Activated naive CD4-positive, alpha-beta T cell treated with anti-CD3 and anti-CD28 coated beads, Interleukin-2, amount 10 ng/mL, durations not matched to agents 7 days and 5 days (primary cell): Measurements from ENCODE around the gene ARID3A.

ENCODE experiments used
- CTCF ChIA-PET: fragments of 350-600 bp; sonication (Branson Sonifier 250); formaldehyde crosslinking; loops from one replicate; lab custom pipeline; 2021; ENCODE audit warnings: antibody characterized with exemption; lab: Charles Lee
- DNase-seq: peaks from one replicate; pipeline ENCODE4 v3.0.0-alpha.2; 2020
- H3K27ac Mint-ChIP-seq: one replicate; pipeline ENCODE4 v1.8.0; 2021; ENCODE audit warnings: mild to moderate bottlenecking, moderate library complexity, mixed read lengths
- H3K27me3 Mint-ChIP-seq: one replicate; pipeline ENCODE4 v1.8.0; 2021; ENCODE audit warnings: mild to moderate bottlenecking, mixed read lengths
- H3K36me3 Mint-ChIP-seq: one replicate; pipeline ENCODE4 v1.8.0; 2021; ENCODE audit warnings: mixed read lengths
- H3K4me1 Mint-ChIP-seq: one replicate; pipeline ENCODE4 v1.8.0; 2021; ENCODE audit warnings: mixed read lengths
- H3K4me3 Mint-ChIP-seq: one replicate; pipeline ENCODE4 v1.8.0; 2021; ENCODE audit warnings: mild to moderate bottlenecking, moderate library complexity, mixed read lengths
- H3K9me3 Mint-ChIP-seq: one replicate; pipeline ENCODE4 v1.8.0; 2021; ENCODE audit warnings: mixed read lengths

The ARID3A gene

DNA sequence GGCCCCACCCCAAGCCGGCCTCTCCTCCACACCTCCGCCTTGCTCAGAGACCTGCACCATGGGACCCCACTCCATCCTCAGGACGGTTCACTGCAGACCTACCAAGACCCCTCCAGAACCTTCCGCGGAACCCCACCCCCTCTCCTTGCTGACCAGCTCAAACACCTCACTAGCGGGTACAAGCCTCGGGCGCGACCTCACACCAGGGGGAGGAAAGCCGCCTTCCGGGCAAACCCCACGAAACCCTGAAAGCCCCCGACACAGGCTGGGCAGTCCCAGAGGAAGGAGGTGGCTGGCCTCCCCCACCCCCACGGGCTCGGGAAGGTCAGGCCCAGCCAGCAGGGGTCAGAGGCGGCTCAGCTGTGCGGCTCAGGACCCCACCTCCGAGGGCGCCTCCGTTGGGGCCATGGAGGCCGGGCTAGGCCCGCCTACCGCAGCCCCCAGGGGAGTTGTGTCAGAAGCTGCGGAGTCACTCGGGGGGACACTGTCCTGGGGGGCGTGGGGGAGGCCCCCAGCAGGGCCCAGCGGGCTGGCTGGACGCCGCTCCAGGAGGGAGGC is 84.2 kb downstream of the ARID3A start:
- CTCF ChIA-PET = no interaction called here
- H3K4me1 Mint-ChIP-seq = peaks cover 2% of the 10 kb centered on the region

DNA sequence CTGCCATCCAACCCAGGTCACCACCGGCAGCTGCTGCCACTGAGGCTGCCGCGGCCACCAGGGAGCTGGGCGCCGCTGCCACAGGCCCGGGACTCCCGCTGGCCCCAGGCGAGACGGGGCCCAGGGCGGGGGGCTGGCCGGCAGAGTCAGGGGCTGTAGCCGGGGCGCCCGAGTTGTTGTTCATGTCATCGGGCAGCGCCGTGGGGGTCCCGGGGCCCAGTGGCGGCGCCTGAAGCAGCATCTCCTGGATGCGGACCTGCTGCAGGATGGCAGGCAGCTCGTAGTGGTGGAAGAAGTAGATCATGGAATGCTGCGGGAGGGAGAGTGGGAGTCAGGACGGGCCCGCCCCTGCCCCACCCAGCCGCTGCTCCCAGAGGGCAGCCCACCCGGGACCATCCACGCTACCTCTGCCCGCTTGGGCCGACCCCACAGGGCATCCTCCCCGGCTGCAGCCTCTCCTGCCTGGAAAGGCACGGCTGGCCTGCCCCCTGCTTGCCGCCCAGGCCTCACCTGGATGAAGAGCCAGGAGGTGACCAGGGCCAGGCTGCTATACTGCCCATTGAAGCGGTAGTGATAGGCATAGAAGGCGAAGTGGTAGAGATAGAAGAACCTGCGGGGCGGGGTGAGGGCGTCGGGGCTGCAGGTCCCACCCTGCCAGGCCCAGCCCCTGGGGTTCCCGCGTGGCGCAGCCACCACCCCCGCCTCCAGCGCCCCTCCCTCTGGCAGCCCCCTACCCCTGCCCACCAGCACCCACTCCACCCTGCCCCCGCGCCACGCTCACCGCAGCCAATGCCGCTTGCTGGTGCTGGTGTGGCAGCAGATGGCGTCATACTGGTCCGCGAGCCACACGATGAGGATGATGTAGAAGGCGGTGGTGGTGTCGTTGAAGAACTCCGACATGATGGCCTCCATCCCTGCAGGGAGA is 85.0 kb downstream of the ARID3A start:
- Mint-ChIP-seq H3K4me3 (no peak overlapping the region), H3K9me3 (no peaks in the 10 kb centered on the region), H3K4me1 (peaks cover 2% of the 10 kb centered on the region), H3K36me3 (peaks cover 9% of the 10 kb centered on the region), H3K27me3 (no peaks in the 10 kb centered on the region), H3K27ac (no peak overlapping the region)
- DNase-seq = no peak
- CTCF ChIA-PET = no interaction called here

More for the DNA sequence above, 84.2 kb downstream of the ARID3A start:
- Mint-ChIP-seq H3K27ac (no peak overlapping the region), H3K4me3 (no peak overlapping the region), H3K27me3 (peaks cover 3% of the 10 kb centered on the region), H3K9me3 (no peaks in the 10 kb centered on the region), H3K36me3 (peaks cover 10% of the 10 kb centered on the region)
- no peak for DNase-seq

DNA sequence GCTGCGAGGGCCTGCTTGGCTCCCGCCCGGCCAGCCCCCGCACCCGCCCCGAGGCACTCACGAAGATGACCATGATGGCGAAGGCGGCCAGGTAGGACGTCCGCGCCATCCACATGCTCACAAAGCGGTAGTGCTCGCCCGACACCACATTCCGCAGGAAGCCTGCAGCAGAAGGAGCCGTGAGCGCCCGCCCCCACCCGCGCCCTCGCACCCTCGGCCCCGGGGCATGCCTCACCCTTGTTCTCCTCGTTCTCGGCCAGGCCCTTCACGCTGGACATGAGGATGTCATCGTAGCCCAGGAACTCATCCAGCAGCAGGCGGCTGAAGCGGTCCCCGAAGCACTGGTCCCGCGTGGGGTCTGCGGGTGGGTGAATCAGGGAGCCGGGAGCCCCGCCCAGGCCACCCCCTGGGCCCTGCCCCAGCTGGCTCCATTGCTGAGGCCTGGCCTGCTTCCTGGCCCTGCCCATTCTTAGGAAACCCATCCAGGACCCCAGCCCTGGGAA is 86.0 kb downstream of the ARID3A start:
- H3K4me3 Mint-ChIP-seq = no peak overlapping the region
- CTCF ChIA-PET = no interaction called here
- H3K36me3 Mint-ChIP-seq = peaks cover 10% of the 10 kb centered on the region
- peaks cover 6% of the 10 kb centered on the region for H3K4me1 Mint-ChIP-seq
- no peak overlapping the region for H3K27ac Mint-ChIP-seq
- H3K27me3 Mint-ChIP-seq = no peaks in the 10 kb centered on the region
- DNase-seq = no peak
- H3K9me3 Mint-ChIP-seq = no peaks in the 10 kb centered on the region

DNA sequence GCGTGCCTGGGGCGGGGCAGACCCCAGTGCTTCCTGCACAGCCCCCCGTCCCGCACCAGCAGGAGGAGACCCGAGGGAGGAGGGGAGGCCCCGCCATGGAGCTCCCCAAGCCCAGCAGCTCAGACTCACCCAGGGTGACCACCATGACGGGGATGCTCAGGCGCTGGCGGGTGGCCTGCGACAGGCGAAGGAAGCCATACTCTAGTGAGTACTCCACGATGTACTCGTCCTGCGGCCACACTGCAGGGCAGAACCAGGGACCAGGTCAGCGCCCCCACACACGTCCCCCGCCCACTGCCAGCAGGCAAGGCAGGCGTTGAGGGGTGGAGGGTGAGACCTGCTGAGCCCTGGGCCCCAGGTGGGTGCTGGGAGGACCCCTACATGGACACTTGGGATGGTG is 86.5 kb downstream of the ARID3A start:
- Mint-ChIP-seq H3K4me3 (no peak overlapping the region), H3K27ac (no peak overlapping the region), H3K36me3 (peaks cover 12% of the 10 kb centered on the region), H3K4me1 (peaks cover 11% of the 10 kb centered on the region), H3K27me3 (no peaks in the 10 kb centered on the region), H3K9me3 (no peaks in the 10 kb centered on the region)
- CTCF ChIA-PET = no interaction called here
- DNase-seq = no peak

DNA sequence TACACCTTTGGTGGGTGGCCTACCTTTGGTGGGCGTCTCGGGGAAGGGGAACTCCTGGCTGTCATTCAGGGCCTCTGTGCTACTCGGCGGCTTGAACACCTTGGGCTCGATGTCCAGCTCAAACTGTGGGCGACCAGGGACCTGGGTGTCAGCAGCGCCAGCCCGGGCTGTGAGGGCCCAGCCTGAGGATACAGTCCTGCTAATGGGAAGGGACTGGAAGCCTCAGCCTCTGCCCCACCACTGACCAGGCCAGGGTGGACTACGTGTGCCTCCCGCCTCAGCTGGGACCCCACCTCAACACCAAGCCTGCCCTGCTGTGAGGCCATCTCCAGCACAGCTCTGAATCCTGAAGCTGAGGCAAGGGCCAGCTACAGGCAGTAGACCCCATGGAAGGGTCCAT is 87.4 kb downstream of the ARID3A start:
- peaks cover 13% of the 10 kb centered on the region for H3K36me3 Mint-ChIP-seq
- H3K9me3 Mint-ChIP-seq = no peaks in the 10 kb centered on the region
- peaks cover 18% of the 10 kb centered on the region for H3K4me1 Mint-ChIP-seq
- H3K27ac Mint-ChIP-seq = no peak overlapping the region
- no peak overlapping the region for H3K4me3 Mint-ChIP-seq
- no peaks in the 10 kb centered on the region for H3K27me3 Mint-ChIP-seq
- CTCF ChIA-PET = no interaction called here
- DNase-seq = no peak

DNA sequence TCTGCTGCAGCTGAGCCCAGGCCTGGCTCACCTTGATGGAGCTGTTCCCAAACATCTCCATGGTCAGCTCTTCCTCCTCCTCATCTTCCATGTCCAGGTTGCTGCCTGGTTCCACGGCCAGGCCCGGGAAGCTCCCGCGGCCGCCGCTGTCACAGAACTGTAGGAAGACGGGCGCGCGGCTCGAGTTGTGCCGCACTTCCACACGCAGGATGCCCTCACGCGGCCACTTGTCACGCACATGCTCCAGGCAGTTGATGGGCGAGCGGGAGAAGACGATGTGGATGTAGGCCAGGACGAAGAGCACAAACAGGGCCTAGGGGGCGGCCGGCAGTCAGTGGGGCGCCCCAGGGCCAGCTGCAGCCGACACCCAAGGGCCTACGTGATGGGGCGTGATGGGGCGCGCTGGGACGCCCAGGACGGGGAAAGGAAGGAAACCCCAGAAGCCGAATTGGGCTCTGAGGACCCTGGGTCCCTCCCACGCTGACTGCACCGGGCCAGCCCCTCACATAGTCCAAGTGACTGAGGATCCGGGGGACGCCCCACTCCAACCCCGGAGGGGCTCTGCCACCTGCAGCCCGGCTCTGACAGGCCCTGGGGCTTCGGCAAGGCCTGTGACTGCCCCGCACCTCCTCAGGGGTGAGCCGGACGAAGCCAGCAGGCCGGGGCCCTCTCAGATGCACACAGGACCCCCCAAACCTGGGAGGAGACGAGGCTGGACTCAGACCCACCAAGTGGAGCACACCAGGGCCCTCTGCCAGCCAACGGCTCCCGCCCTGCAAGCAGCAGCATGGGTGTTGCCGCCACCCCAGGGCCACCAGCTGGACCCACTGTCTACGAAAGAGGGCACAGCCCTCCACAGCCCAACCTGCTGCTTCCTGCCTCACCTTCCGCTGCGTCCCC is 88.6 kb downstream of the ARID3A start:
- no peak overlapping the region for H3K27ac Mint-ChIP-seq
- CTCF ChIA-PET = interaction anchor here (0.5 kb wide), 1 partner anchor 158 kb away, joined by 3 read pairs; no protein-coding TSS in a partner anchor
- no peak overlapping the region for H3K4me3 Mint-ChIP-seq
- H3K9me3 Mint-ChIP-seq = no peaks in the 10 kb centered on the region
- DNase-seq = no peak
- peaks cover 11% of the 10 kb centered on the region for H3K36me3 Mint-ChIP-seq
- peaks cover 29% of the 10 kb centered on the region for H3K4me1 Mint-ChIP-seq
- H3K27me3 Mint-ChIP-seq = no peaks in the 10 kb centered on the region

DNA sequence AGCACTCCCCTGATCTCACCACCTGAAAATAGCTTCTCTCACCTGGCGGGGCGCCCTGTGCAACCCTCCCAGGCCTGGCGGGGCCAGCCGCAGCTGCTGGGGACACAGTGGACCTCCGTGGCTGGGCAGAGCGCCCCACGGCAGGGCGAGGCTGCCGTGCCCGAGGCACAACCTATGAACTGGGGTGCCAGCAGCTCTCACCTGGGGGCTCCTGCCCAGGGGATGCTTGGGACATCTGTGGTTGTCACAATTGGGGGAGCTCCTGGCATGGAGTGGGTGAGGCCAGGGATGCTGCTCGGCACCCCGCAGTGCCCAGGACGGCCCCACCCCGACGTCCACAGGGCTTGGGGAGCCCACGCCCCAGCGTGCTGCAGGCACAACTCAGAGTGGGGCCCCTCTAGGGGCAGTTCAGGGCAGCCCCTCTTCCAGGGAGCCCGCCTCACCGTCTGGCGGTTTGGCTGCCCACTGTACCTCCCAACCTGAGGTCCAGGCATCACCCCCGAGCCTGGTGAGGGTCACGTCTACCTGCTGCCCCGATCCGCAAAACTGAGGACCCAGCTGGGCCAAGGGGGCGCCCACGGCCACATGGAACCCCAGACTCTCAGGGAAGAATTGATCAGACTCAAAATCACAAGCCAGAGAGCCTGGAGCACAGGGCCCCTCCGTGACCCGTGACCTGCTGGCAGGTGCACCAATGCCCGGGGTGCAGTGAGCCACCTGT is 89.4 kb downstream of the ARID3A start:
- Mint-ChIP-seq H3K36me3 (peaks cover 16% of the 10 kb centered on the region), H3K4me1 (peaks cover 29% of the 10 kb centered on the region), H3K9me3 (no peaks in the 10 kb centered on the region), H3K27me3 (no peaks in the 10 kb centered on the region), H3K4me3 (no peak overlapping the region), H3K27ac (no peak overlapping the region)
- CTCF ChIA-PET = interaction anchor here (0.6 kb wide), 1 partner anchor 723 kb away, joined by 3 read pairs; no protein-coding TSS in a partner anchor
- DNase-seq = no peak

- no peak for DNase-seq
- Mint-ChIP-seq H3K4me3 (no peak overlapping the region), H3K9me3 (no peaks in the 10 kb centered on the region), H3K27ac (no peak overlapping the region), H3K4me1 (peaks cover 29% of the 10 kb centered on the region), H3K27me3 (peaks cover 3% of the 10 kb centered on the region), H3K36me3 (peaks cover 17% of the 10 kb centered on the region)
- CTCF ChIA-PET = interaction anchor here (0.6 kb wide), 1 partner anchor 722 kb away, joined by 3 read pairs; no protein-coding TSS in a partner anchor
Measured at GRCh38 chr19:1015782-1016646, 90.2 kb downstream of the ARID3A start.

DNA sequence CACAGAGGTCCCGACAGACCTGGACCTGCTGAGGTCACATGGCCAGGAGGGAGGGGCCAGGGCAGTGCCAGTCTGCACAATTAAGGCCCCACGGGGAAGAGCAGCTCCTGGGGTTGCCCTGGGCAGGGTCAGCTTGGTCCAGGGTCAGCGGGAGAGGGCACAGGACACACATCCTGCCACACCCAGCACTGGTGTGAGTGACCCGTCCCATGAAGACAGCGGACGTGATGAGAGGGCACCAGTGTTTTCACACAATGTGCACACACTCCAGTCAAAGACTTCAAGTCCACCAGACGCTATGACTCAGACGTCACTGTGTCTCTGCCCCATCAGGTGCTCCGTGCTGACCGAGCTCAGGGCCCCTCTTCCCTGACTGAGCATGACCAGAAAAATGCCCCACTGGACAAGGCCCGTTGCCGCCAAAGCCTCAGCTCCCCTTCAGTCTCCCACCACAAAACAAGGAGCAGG is 90.8 kb downstream of the ARID3A start:
- DNase-seq = no peak
- Mint-ChIP-seq H3K27me3 (peaks cover 3% of the 10 kb centered on the region), H3K4me1 (peaks cover 33% of the 10 kb centered on the region), H3K36me3 (peaks cover 17% of the 10 kb centered on the region), H3K27ac (peak overlapping the region; percentile 45), H3K4me3 (no peak overlapping the region), H3K9me3 (no peaks in the 10 kb centered on the region)
- CTCF ChIA-PET = interaction anchor here (1.1 kb wide), 1 partner anchor 12 kb away, joined by 4 read pairs; no protein-coding TSS in a partner anchor

- Mint-ChIP-seq H3K27me3 (peaks cover 3% of the 10 kb centered on the region), H3K36me3 (peaks cover 17% of the 10 kb centered on the region), H3K4me1 (peaks cover 39% of the 10 kb centered on the region), H3K9me3 (no peaks in the 10 kb centered on the region), H3K27ac (peak overlapping the region; percentile 45), H3K4me3 (no peak overlapping the region)
- no peak for DNase-seq
- CTCF ChIA-PET = interaction anchor here (1.1 kb wide), 1 partner anchor 13 kb away, joined by 4 read pairs; no protein-coding TSS in a partner anchor
Measured at GRCh38 chr19:1017115-1017905, 91.5 kb downstream of the ARID3A start.

- peaks cover 3% of the 10 kb centered on the region for H3K27me3 Mint-ChIP-seq
- peaks cover 45% of the 10 kb centered on the region for H3K4me1 Mint-ChIP-seq
- DNase-seq = no peak
- H3K9me3 Mint-ChIP-seq = no peaks in the 10 kb centered on the region
- no peak overlapping the region for H3K4me3 Mint-ChIP-seq
- H3K27ac Mint-ChIP-seq = peak overlapping the region; percentile 45
- H3K36me3 Mint-ChIP-seq = peaks cover 17% of the 10 kb centered on the region
- CTCF ChIA-PET = interaction anchor here (0.5 kb wide), 1 partner anchor 161 kb away, joined by 4 read pairs; no protein-coding TSS in a partner anchor
Measured at GRCh38 chr19:1017906-1018305, 92.1 kb downstream of the ARID3A start.

DNA sequence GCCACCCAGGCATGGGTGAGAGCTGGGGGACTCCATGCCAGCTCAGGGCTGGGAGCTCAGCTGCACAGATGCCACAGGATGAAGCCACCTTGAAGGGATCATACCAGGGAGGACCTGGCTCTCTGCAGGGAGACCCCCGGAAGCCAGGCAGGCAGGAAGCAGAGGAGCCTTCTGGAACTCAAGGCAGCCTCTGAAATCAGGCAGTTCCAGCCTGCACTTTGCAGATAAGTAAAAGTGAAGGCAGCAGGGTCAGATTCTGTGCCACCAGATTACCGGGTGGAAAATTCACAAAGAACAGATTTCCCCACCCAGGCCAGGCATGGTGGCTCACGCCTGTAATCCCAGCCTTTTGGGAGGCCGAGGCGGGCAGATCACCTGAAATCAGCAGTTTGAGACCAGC is 92.6 kb downstream of the ARID3A start:
- no peak for DNase-seq
- Mint-ChIP-seq H3K27me3 (peaks cover 3% of the 10 kb centered on the region), H3K4me1 (peaks cover 45% of the 10 kb centered on the region), H3K36me3 (peaks cover 17% of the 10 kb centered on the region), H3K9me3 (no peaks in the 10 kb centered on the region), H3K4me3 (peak overlapping the region; percentile 95), H3K27ac (no peak overlapping the region)
- CTCF ChIA-PET = interaction anchor here (0.5 kb wide), 1 partner anchor 162 kb away, joined by 4 read pairs; no protein-coding TSS in a partner anchor
